Gastroesophageal sphincter (tissue), 4 donors: Measurements from ENCODE around the gene ELAVL3. TPM values are rescaled to one million over a fixed set of nuclear protein-coding genes. Genes with fewer than 3 reads are reported as not detected.
"Not testable (repeated sequence)": the region's sequence is repeated elsewhere in the genome, so short reads cannot be mapped to it uniquely, and the experiment has no call there.

Source experiments
- ATAC-seq: fragments of 150-250 bp; one replicate; pipeline ENCODE4 v1.9.1; 2016; ENCODE audit warnings: mild to moderate bottlenecking, moderate library complexity
- H3K27ac ChIP-seq, 4 donors: fragments of 200-600 bp; sonication (generic) in 3 of 4; 1 replicate in 3 of 4; 2 replicates in 1 of 4; pipeline ENCODE4 v1.5.1; 2016 to 2019
- H3K27me3 ChIP-seq: fragments of 200-600 bp; sonication (generic); one replicate; pipeline ENCODE4 v1.5.1; 2019
- H3K36me3 ChIP-seq, 2 donors: fragments of 200-600 bp; sonication (generic); one replicate each; pipeline ENCODE4 v1.5.1; 2019; ENCODE audit warnings: control low read depth in 1 of 2
- H3K4me1 ChIP-seq, 3 donors: fragments of 200-600 bp; sonication (generic); 1 replicate in 2 of 3; 2 replicates in 1 of 3; pipeline ENCODE4 v1.5.1; 2016 to 2019; ENCODE audit warnings: control low read depth in 2 of 3
- H3K4me3 ChIP-seq, 2 donors: fragments of 200-600 bp; sonication (generic); one replicate each; pipeline ENCODE4 v1.5.1; 2019; ENCODE audit warnings: mild to moderate bottlenecking in 1 of 2, moderate library complexity in 1 of 2
- H3K9me3 ChIP-seq, 3 donors: fragments of 200-600 bp; sonication (generic); one replicate each; pipeline ENCODE4 v1.5.1; 2017 to 2019; ENCODE audit warnings: control low read depth in 2 of 3
- EP300 ChIP-seq: sonication (generic); formaldehyde crosslinking; IDR thresholded peaks from one replicate; pipeline ENCODE4 v1.6.1; 2017; ENCODE audit warnings: antibody characterized with exemption, mild to moderate bottlenecking
- POLR2A ChIP-seq, 2 donors: fragments of 450-650 bp; IDR thresholded peaks; one replicate each; pipeline ENCODE4 v1.6.1; 2017; ENCODE audit warnings: antibody characterized with exemption in 2 of 2, mild to moderate bottlenecking in 2 of 2, moderate library complexity in 1 of 2
- POLR2AphosphoS5 ChIP-seq: sonication (generic); formaldehyde crosslinking; IDR thresholded peaks from one replicate; pipeline ENCODE4 v1.6.1; 2017; ENCODE audit warnings: antibody characterized with exemption
- WGBS, 2 donors: methylation state at CpG; one replicate each; pipeline ENCODE4 v1.1.5; 2018; ENCODE audit warnings: low coverage in 1 of 2; 5-methylcytosine and 5-hydroxymethylcytosine counted together
- total RNA-seq, 4 donors: library from RNA; depleted of rRNA; stranded (reverse); fragments of >200 nt; gene quantifications; one replicate each; pipeline ENCODE4 v1.1.0, GENCODE V29; 2016
- TF ChIP-seq, protein P1 (sequence below), 4 experiments: fragments of 200-600 bp in 2 of 4; fragments of 450-650 bp in 2 of 4; sonication (generic) in 1 of 4; IDR thresholded peaks; one replicate each; pipeline ENCODE4 v1.5.1; 2017 to 2019; ENCODE audit warnings: antibody characterized with exemption in 4 of 4, mild to moderate bottlenecking in 2 of 4, moderate library complexity in 2 of 4

Gene ELAVL3
- total RNA-seq, 4 donors from 2014 or later: 0.04 to 3.3 (median 0.27) TPM; not detected in 1

DNA sequence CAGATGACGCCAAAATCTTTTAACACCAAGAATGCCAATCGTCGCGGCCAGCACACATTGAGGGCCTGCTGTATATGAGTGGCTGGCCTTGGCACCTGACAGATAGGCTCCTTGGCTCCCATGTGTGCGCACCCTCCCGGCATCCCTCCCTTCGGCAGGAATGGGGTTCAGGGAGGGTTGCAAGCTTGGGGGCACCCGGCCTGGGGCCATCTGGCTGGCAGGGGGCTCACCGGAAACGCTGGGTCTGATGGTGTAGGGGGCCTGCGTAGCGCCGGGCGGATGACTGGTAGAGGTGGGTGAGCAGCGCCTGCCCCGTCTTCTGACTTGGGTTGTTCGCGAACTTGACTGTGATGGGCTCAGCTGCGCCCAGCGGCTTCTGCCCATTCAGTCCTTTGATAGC lies 23.0 kb downstream of the ELAVL3 start:
- TF ChIP-seq, protein P1, sequence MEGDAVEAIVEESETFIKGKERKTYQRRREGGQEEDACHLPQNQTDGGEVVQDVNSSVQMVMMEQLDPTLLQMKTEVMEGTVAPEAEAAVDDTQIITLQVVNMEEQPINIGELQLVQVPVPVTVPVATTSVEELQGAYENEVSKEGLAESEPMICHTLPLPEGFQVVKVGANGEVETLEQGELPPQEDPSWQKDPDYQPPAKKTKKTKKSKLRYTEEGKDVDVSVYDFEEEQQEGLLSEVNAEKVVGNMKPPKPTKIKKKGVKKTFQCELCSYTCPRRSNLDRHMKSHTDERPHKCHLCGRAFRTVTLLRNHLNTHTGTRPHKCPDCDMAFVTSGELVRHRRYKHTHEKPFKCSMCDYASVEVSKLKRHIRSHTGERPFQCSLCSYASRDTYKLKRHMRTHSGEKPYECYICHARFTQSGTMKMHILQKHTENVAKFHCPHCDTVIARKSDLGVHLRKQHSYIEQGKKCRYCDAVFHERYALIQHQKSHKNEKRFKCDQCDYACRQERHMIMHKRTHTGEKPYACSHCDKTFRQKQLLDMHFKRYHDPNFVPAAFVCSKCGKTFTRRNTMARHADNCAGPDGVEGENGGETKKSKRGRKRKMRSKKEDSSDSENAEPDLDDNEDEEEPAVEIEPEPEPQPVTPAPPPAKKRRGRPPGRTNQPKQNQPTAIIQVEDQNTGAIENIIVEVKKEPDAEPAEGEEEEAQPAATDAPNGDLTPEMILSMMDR (IDR thresholded peaks at IDR 0.05): no peak
- TF ChIP-seq EP300 (no peak), POLR2AphosphoS5 (no peak), POLR2A (IDR thresholded peaks at IDR 0.05) (no peak)
- no peak overlapping the region for H3K4me3 ChIP-seq
- peaks cover 41% of the 10 kb centered on the region for H3K27me3 ChIP-seq
- no peaks in the 10 kb centered on the region for H3K9me3 ChIP-seq
- H3K27ac ChIP-seq: no peak overlapping the region
- 66 to 100% methylated on average over 3 to 4 of the region's 20 CpGs for WGBS, 2 donors
- no peak for ATAC-seq
- no peaks in the 10 kb centered on the region for H3K36me3 ChIP-seq
- H3K4me1 ChIP-seq: no peaks in the 10 kb centered on the region

- Histone ChIP-seq H3K36me3 (no peaks in the 10 kb centered on the region), H3K27ac (no peak overlapping the region), H3K27me3 (peaks cover 44% of the 10 kb centered on the region), H3K9me3 (no peaks in the 10 kb centered on the region), H3K4me1 (no peaks in the 10 kb centered on the region), H3K4me3 (no peak overlapping the region)
- ATAC-seq: no peak
- WGBS, 2 donors: 40% methylated on average over 1 of the region's 18 CpGs; no CpG with 5 or more reads in 1 of the 2 donors
- TF ChIP-seq POLR2A (IDR thresholded peaks at IDR 0.05): no peak
- TF ChIP-seq POLR2AphosphoS5: no peak
- TF ChIP-seq EP300: no peak
- TF ChIP-seq, protein P1 (IDR thresholded peaks at IDR 0.05): no peak
Observed at GRCh38 chr19:11457115-11457514, 23.7 kb downstream of the ELAVL3 start.

DNA sequence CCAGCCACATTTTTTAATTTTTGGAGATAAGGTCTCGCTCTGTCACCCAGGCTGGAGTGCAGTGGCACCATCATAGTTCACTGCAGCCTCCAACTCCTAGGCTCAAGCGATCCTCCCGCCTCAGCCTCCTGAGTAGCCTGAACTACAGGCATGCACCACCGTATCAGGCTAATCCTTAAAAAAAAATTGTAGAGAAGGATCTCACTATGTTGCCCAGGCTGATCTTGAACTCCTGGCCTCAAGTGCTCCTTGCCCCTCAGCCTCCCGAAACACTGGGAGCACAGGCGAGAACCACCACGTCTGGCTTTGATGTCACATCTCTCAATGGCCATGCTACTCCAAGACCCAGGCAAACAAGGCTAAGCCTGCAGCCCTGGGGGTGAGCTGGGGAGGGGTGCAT lies 24.2 kb downstream of the ELAVL3 start:
- ATAC-seq: no peak
- peaks cover 47% of the 10 kb centered on the region for H3K27me3 ChIP-seq
- no peaks in the 10 kb centered on the region for H3K9me3 ChIP-seq
- H3K27ac ChIP-seq: no peak overlapping the region
- no peaks in the 10 kb centered on the region for H3K36me3 ChIP-seq
- H3K4me1 ChIP-seq: peaks cover 0 to 1% (median 0%) of the 10 kb centered on the region in 3 donors
- WGBS, 2 donors: 100% methylated on average over 3 of the region's 7 CpGs; no CpG with 5 or more reads in 1 of the 2 donors
- no peak overlapping the region for H3K4me3 ChIP-seq
- TF ChIP-seq EP300 (no peak), POLR2AphosphoS5 (no peak), POLR2A (IDR thresholded peaks at IDR 0.05) (no peak)
- TF ChIP-seq, protein P1 (IDR thresholded peaks at IDR 0.05): no peak

DNA sequence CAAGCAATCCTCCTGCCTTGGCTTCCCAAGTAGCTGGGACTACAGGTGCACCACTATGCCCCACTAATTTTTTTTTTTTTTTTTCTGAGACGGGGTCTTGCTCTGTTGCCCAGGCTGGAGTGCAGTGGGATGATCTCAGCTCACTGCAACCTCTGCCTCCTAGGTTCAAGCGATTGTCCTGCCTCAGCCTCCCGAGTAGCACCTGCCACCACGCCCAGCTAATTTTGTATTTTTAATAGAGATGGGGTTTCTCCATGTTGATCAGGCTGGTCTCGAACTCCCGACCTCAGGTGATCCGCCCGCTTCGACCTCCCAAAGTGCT lies 25.7 kb downstream of the ELAVL3 start:
- ATAC-seq, H3K4me3 ChIP-seq, H3K36me3 ChIP-seq, H3K4me1 ChIP-seq, H3K27ac ChIP-seq, H3K9me3 ChIP-seq: not testable (repeated sequence)
- 77% methylated on average over 7 of the region's 9 CpGs; no CpG with 5 or more reads in 1 of the 2 donors for WGBS, 2 donors
- H3K27me3 ChIP-seq: peaks cover 45% of the 10 kb centered on the region

DNA sequence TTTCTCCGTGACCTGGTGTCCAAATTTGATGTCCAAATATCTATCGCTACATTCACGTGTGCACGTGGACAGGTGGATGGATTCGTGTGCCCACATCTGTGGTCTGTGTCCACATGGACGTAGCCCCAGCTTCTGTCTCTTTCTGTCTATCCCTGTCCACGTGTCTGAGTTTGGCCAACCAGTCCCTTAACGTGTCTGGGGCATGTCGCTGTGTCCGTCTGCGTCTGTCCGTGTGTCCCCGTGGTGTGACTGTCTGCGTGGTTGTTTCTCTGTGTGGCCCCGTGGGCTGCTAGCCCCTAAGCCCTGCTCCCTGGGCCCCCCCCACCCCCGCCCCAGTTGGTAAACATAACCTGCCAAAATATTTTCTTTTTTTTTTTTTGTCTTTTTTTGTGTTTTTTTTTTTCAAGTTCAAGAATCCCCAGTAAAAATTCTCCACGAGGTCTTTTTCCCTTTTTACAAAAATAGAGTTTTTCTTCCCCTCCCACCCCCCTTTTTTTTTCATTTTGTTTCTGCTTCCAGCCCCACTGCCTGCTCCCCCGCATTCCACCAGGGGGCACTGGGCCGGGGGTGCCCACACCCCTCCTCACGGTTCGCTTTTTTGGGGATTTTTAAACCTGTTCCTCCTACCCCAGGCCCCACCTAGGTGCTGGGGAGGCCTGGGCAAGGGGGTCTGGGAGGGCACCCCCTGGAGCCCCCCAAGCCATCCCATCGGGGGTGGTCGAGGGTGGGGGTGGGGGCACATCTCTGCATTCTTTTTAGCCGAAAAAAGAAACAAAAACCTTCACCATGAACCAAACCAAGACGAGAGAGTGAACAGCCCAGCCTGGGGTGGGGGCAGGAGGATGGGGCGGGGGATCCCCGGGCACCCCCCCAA lies 27.1 kb downstream of the ELAVL3 start:
- Histone ChIP-seq H3K27me3 (peaks cover 32% of the 10 kb centered on the region), H3K36me3 (peaks cover 0 to 24% of the 10 kb centered on the region in 2 donors), H3K27ac (no peak overlapping the region), H3K4me1 (peaks cover 0 to 4% (median 0%) of the 10 kb centered on the region in 3 donors), H3K4me3 (no peak overlapping the region), H3K9me3 (no peaks in the 10 kb centered on the region)
- ATAC-seq: no peak
- 70 to 73% methylated on average over 5 to 19 of the region's 27 CpGs for WGBS, 2 donors
- TF ChIP-seq, protein P1 (IDR thresholded peaks at IDR 0.05): peak in 1 of 4 experiments; percentile 30
- no peak for TF ChIP-seq EP300
